CD14-positive monocyte (primary cell): ENCODE results near the gene CCDC141. TPM values are rescaled to one million over a fixed set of nuclear protein-coding genes. Genes with fewer than 3 reads are reported as not detected.

ENCODE experiments used
- DNase-seq, 3 donors: peaks; one replicate each; pipeline ENCODE4 v3.0.0-alpha.2; 2011 to 2022
- H2AFZ ChIP-seq: 2 replicates; pipeline ENCODE4 v1.6.0; 2012; ENCODE audit warnings: mild to moderate bottlenecking, low read depth, low read length, inconsistent platforms; ENCODE audit not compliant: insufficient read depth, poor library complexity, severe bottlenecking
- H3K27ac ChIP-seq, 2 donors: 1 replicate in 1 of 2; 2 replicates in 1 of 2; pipeline ENCODE4 v1.5.1; 2012 to 2013; ENCODE audit warnings: low read length in 2 of 2, control low read depth in 1 of 2, inconsistent platforms in 1 of 2, low read depth in 1 of 2, mild to moderate bottlenecking in 1 of 2
- H3K27me3 ChIP-seq, 2 donors: one replicate each; pipeline versions ENCODE4 v1.6.0 to v1.6.1; 2011 to 2013; ENCODE audit warnings: low read length in 2 of 2; ENCODE audit not compliant: control insufficient read depth in 2 of 2, insufficient read depth in 2 of 2
- H3K36me3 ChIP-seq, 2 donors: replicated peaks in 1 of 2; 1 replicate in 1 of 2; 2 replicates in 1 of 2; pipeline versions ENCODE4 v1.5.1 to v1.6.1; 2012 to 2013; ENCODE audit warnings: low read length in 2 of 2, control low read depth in 1 of 2, inconsistent platforms in 1 of 2, mild to moderate bottlenecking in 1 of 2; ENCODE audit not compliant: insufficient read depth in 2 of 2, control insufficient read depth in 1 of 2
- H3K4me1 ChIP-seq, 2 donors: 1 replicate in 1 of 2; 2 replicates in 1 of 2; pipeline versions ENCODE4 v1.5.1 to v1.6.1; 2012 to 2013; ENCODE audit warnings: low read length in 2 of 2, control low read depth in 1 of 2, inconsistent platforms in 1 of 2, mild to moderate bottlenecking in 1 of 2, moderate library complexity in 1 of 2; ENCODE audit not compliant: insufficient read depth in 2 of 2, control insufficient read depth in 1 of 2
- H3K4me2 ChIP-seq: replicated peaks from 2 replicates; pipeline ENCODE3; 2012; ENCODE audit warnings: low read length, moderate library complexity, mild to moderate bottlenecking; ENCODE audit not compliant: poor library complexity, severe bottlenecking; ENCODE audit errors: extremely low read depth
- H3K4me3 ChIP-seq, 3 experiments: fragments of 200-600 bp in 1 of 3; sonication (generic) in 1 of 3; replicated peaks in 1 of 3; 1 replicate in 2 of 3; 2 replicates in 1 of 3; pipeline ENCODE4 v1.5.1; 2011 to 2013; ENCODE audit warnings: low read length in 3 of 3, mild to moderate bottlenecking in 3 of 3, control low read depth in 2 of 3, low read depth in 2 of 3, inconsistent platforms in 1 of 3, moderate library complexity in 1 of 3
- H3K79me2 ChIP-seq: 2 replicates; pipeline ENCODE4 v1.6.0; 2012; ENCODE audit warnings: mild to moderate bottlenecking, control low read depth, inconsistent platforms, low read length, moderate library complexity; ENCODE audit not compliant: insufficient read depth
- H3K9ac ChIP-seq: 2 replicates; pipeline ENCODE4 v1.6.0; 2017; ENCODE audit warnings: low read length, mild to moderate bottlenecking; ENCODE audit not compliant: insufficient read depth, poor library complexity, severe bottlenecking
- H3K9me3 ChIP-seq, 2 donors: replicated peaks in 1 of 2; 1 replicate in 1 of 2; 2 replicates in 1 of 2; pipeline versions ENCODE4 v1.5.1 to v1.6.1; 2012 to 2013; ENCODE audit warnings: low read length in 2 of 2, control low read depth in 1 of 2; ENCODE audit not compliant: control insufficient read depth in 1 of 2, insufficient read depth in 1 of 2
- H4K20me1 ChIP-seq: 2 replicates; pipeline ENCODE4 v1.6.0; 2012; ENCODE audit warnings: mild to moderate bottlenecking, low read length, control low read depth, moderate library complexity; ENCODE audit not compliant: insufficient read depth
- H3K27ac Mint-ChIP-seq, 7 donors: one replicate each; pipeline ENCODE4 v1.8.0; 2020; ENCODE audit warnings: mild to moderate bottlenecking in 7 of 7, mixed read lengths in 7 of 7, moderate library complexity in 6 of 7, inconsistent platforms in 2 of 7
- H3K27me3 Mint-ChIP-seq, 3 donors: one replicate each; pipeline ENCODE4 v1.8.0; 2021 to 2022; ENCODE audit warnings: low read depth in 3 of 3, mild to moderate bottlenecking in 3 of 3, mixed read lengths in 3 of 3, moderate library complexity in 3 of 3, inconsistent platforms in 1 of 3
- H3K36me3 Mint-ChIP-seq, 2 donors: one replicate each; pipeline ENCODE4 v1.8.0; 2020; ENCODE audit warnings: mixed read lengths in 2 of 2, inconsistent platforms in 1 of 2, mild to moderate bottlenecking in 1 of 2
- H3K4me1 Mint-ChIP-seq: one replicate; pipeline ENCODE4 v1.8.0; 2020; ENCODE audit warnings: mild to moderate bottlenecking, mixed read lengths
- H3K4me3 Mint-ChIP-seq, 2 donors: one replicate each; pipeline ENCODE4 v1.8.0; 2020; ENCODE audit warnings: mild to moderate bottlenecking in 2 of 2, mixed read lengths in 2 of 2, moderate library complexity in 1 of 2
- H3K9me3 Mint-ChIP-seq, 7 donors: one replicate each; pipeline ENCODE4 v1.8.0; 2020 to 2022; ENCODE audit warnings: mixed read lengths in 7 of 7, mild to moderate bottlenecking in 6 of 7, moderate library complexity in 6 of 7, inconsistent platforms in 2 of 7
- CTCF ChIP-seq: fragments of 200-600 bp; IDR thresholded peaks from one replicate; pipeline ENCODE4 v1.8.0; 2022; ENCODE audit warnings: antibody characterized with exemption, mild to moderate bottlenecking
- WGBS: methylation state at CpG from one replicate; pipeline ENCODE4 v1.1.5; 2013; ENCODE audit warnings: missing lambda C conversion rate; ENCODE audit not compliant: insufficient coverage; 5-methylcytosine and 5-hydroxymethylcytosine counted together
- intact Hi-C, 2 donors: fragments of 100-400 bp; cut with micrococcal nuclease; formaldehyde crosslinking; loops; one replicate each; pipeline versions ENCODE4 v1.15.0 to v1.15.1; 2023
- polyA plus RNA-seq, 3 donors: library from polyadenylated mRNA; depleted of rRNA in 1 of 3; unstranded in 2 of 3; stranded (reverse) in 1 of 3; fragments of 300-500 nt in 2 of 3; fragments of >200 nt in 1 of 3; fragmentation: Illumina TruSeq in 2 of 3; gene quantifications; 1 replicate in 2 of 3; 2 replicates in 1 of 3; pipeline ENCODE4 v1.2.3, GENCODE V29; 2012 to 2021

The CCDC141 gene
- polyA plus RNA-seq, 3 donors, result not detected

DNA sequence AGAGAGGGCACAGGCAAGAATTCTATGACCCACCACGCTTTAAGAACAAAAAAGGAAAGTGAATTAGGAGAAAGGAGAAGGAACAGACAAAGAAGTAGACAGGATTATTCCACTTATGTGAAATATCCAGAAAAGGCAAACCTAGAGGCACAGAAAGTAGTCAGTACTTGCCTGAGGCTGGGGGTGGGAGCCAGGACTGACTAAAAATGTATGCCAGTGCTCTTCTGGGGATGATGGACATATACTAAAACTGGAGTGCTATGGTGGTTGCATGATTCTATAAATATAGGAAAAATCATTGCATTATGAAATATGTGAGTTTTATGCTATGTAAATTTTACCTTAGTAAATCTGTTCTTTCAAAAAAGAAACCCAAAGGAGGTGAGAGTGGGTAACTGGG, 168.9 kb downstream of the CCDC141 start:
- H3K36me3 Mint-ChIP-seq, result no peaks in the 10 kb centered on the region
- H3K27ac ChIP-seq, result no peak overlapping the region
- no peaks in the 10 kb centered on the region for H3K36me3 ChIP-seq

GRCh38 chr2:178880257-178880656, 169.7 kb downstream of the CCDC141 start:
- intact Hi-C loops, result no loop called here
- WGBS, result 90% methylated on average over 3 of the region's 3 CpGs
- H3K27me3 Mint-ChIP-seq, result peaks cover 0 to 5% (median 0%) of the 10 kb centered on the region in 3 donors
- no peak for DNase-seq
- Histone ChIP-seq H2AFZ (no peak overlapping the region), H3K9me3 (no peaks in the 10 kb centered on the region), H3K9ac (no peak overlapping the region), H3K4me2 (no peak overlapping the region), H3K4me3 (no peak overlapping the region), H3K27ac (no peak overlapping the region), H3K4me1 (no peaks in the 10 kb centered on the region), H3K79me2 (no peaks in the 10 kb centered on the region), H4K20me1 (no peaks in the 10 kb centered on the region), H3K27me3 (no peaks in the 10 kb centered on the region), H3K36me3 (no peaks in the 10 kb centered on the region)
- no peak overlapping the region for H3K4me3 Mint-ChIP-seq
- H3K36me3 Mint-ChIP-seq, result no peaks in the 10 kb centered on the region
- no peak overlapping the region for H3K27ac Mint-ChIP-seq
- TF ChIP-seq CTCF, result no peak
- no peaks in the 10 kb centered on the region for H3K4me1 Mint-ChIP-seq
- peaks cover 0 to 2% (median 0%) of the 10 kb centered on the region in 7 donors for H3K9me3 Mint-ChIP-seq

More for the DNA sequence above, 168.9 kb downstream of the CCDC141 start:
- no CpG with 5 or more reads among the region's 1 CpG for WGBS
- Histone ChIP-seq H3K27me3 (no peaks in the 10 kb centered on the region), H3K9ac (no peak overlapping the region), H4K20me1 (no peaks in the 10 kb centered on the region), H2AFZ (no peak overlapping the region), H3K79me2 (no peaks in the 10 kb centered on the region), H3K4me3 (no peak overlapping the region), H3K4me2 (no peak overlapping the region), H3K9me3 (no peaks in the 10 kb centered on the region), H3K4me1 (no peaks in the 10 kb centered on the region)
- no peaks in the 10 kb centered on the region for H3K4me1 Mint-ChIP-seq
- intact Hi-C loops, result no loop called here
- no peak overlapping the region for H3K4me3 Mint-ChIP-seq
- TF ChIP-seq CTCF, result no peak
- H3K27me3 Mint-ChIP-seq, result peaks cover 0 to 4% (median 0%) of the 10 kb centered on the region in 3 donors
- peaks cover 0 to 2% (median 0%) of the 10 kb centered on the region in 7 donors for H3K9me3 Mint-ChIP-seq
- no peak overlapping the region for H3K27ac Mint-ChIP-seq
- DNase-seq, result no peak
